Fibroblast of upper back skin (primary cell): ENCODE results near the gene AURKAIP1.

ENCODE experiments used
- DNase-seq: peaks from one replicate; pipeline ENCODE4 v3.0.0-alpha.2; 2013

The AURKAIP1 gene

GRCh38 chr1:1345860-1346500 is 29.0 kb downstream of the AURKAIP1 start:
- DNase-seq: no peak

DNA sequence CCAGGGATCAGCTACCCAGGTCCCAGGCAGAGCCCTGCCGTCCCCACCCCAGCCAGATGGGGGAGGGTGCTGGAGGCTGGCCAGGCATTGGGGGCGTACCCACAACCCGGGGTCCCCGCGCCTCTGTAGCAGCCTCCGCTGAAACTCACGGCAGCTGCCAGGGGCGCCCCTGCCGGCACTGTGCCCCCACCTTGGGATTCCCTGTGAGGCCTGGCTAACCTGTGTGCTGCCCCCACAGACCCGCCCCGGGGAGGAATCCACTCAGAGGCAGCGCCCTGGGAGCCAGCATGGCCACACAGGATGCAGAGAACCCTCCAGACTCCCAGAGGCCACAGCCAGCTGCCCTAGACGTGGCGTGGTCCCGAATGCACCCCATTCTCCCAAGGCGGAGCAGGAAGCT is 29.6 kb downstream of the AURKAIP1 start:
- no peak for DNase-seq

GRCh38 chr1:1344655-1345361 is 30.2 kb downstream of the AURKAIP1 start:
- peak; percentile 56 for DNase-seq

DNA sequence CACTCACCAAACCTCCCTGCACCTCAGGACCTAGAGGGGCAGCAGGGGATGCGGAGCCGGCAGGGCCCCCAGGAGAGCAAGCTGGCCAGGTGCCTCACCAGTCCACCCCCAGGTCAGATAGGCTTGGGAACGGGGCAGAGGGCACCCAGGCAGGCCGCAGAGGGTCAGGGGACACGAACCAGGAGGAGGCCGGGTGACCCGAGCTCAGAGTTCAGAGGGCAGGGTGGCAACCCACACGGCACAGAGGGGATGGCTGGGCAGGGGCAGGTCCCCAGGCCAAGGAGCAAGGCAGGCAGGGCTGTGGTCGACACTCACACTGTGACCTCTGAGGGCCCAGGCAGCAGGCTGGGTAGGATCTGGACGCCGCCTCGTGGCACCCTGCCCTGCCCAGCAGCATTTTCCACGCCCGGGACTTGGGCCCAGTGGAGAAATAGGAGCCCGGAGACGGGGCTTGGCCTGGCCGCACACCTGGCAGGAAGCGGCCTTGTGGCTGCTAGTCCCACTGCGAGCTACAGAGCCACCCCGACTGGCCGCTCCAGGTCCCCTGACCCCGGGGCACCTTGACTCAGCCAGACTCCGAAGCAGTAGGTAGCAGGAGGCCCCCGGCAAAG is 31.1 kb downstream of the AURKAIP1 start:
- no peak for DNase-seq

- DNase-seq: no peak
These were observed 32.4 kb downstream of the AURKAIP1 start for GRCh38 chr1:1342584-1343115.

- no peak for DNase-seq
These were observed 32.9 kb downstream of the AURKAIP1 start for GRCh38 chr1:1342061-1342562.

DNA sequence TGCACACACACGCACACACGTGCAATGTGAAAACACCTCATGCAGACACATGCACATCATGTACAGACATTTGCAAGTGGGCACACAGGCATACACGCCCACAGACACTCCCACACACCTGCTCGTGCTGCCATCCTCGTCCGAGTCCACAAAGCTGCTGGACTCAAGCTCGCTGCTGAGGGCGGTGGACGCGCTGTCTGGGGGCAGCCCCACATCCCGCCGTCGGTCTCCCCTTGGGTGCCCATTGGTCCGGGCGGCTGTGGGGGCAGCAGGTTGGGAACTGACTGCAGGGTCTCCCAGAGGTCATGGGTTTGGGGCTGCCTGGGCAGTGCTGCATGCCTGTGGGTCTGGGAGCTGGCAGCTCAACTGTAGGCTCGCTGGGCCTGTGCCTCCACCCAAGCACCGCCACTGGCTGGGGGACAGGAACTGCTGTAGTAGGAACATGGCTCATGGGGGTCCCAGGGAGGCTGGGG is 33.4 kb downstream of the AURKAIP1 start:
- DNase-seq: no peak

GRCh38 chr1:1340791-1341548 is 34.0 kb downstream of the AURKAIP1 start:
- DNase-seq: no peak

- DNase-seq: no peak
These were observed 34.8 kb downstream of the AURKAIP1 start for GRCh38 chr1:1340185-1340584.

GRCh38 chr1:1338278-1338677 is 36.7 kb downstream of the AURKAIP1 start:
- DNase-seq: no peak

GRCh38 chr1:1337793-1338147 is 37.2 kb downstream of the AURKAIP1 start:
- no peak for DNase-seq

GRCh38 chr1:1336931-1337792 is 37.8 kb downstream of the AURKAIP1 start:
- no peak for DNase-seq

DNA sequence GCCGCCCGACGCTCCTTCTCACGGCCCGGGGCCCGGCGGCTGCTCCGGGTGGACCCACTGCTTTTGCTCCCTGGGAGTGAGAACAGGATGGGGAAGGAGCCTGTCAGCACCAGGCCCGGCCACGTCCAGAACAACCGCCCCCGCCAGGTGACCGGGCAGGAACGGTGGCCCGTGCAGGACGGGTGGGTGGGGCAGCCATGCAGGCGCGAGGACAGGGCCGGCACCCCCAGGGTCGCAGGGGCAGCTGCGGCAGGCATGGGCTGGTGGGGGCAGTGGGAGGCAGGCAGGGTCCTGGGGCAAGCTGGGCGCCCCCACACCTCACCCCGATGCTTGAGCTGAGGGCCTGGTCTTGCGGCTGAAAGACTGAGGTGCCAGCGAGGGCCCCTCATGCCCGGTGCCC is 38.6 kb downstream of the AURKAIP1 start:
- no peak for DNase-seq

DNA sequence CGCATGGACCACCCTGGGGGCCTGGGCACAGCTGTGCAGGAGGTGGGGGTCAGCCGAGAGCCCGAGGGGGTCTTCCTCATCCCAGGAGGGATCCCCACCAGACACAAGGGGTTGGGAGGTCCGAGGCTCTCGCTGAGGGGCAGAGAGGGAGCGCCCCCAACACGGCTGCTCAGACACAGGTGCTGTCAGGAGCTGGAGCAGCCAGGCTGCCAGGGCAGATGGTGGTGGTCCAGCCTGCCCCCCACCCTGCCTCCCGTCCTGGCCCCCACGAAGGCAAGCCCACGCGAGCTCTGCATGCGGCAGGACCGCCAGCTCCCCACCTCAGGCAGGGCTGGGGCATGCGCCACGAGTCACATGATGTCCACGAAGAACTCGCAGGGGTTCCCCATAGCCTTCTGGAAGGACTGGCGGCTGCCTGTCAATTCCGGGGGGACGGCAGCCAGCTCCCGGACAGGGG is 39.2 kb downstream of the AURKAIP1 start:
- DNase-seq: no peak

DNA sequence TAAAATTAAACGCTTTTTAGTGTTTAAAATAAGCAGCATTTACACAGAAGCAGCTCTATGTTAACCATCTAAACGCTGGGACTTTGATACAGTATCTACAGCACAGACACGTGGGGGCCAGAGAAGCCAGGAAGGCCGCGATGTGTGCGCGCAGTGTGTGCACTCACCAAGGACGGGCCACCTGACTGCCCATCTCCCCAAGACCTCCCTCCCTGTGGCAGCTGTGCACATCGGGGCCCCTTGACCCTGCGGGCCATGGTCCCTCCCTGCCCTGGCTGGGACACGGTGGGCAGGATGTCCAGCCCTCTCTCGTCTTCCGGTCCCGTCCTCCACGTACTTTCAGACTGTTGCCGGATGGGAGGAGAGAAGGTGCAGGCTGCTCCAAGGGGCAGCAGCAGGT is 39.7 kb downstream of the AURKAIP1 start:
- DNase-seq: no peak

DNA sequence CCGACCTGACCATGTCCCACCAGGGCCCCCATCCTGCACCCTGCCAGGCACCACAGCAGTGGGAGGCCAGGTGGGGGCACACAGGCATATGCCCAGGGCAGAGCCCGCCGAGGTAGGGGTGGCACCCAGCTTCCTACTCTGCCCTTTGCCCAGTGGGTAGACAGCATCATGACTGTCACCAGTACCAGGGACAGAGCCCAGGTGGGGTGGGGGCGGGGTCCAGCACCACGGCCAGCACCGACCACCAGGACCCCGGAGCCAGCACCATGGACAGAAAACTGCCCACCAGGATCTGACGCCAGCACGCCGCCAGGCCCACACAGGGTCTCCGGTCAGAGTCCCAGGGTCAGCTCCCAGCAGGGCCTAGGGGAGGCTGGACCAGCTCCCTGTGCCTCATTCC is 40.2 kb downstream of the AURKAIP1 start:
- no peak for DNase-seq

- no peak for DNase-seq
These were observed 41.3 kb downstream of the AURKAIP1 start for GRCh38 chr1:1333551-1334241.

DNA sequence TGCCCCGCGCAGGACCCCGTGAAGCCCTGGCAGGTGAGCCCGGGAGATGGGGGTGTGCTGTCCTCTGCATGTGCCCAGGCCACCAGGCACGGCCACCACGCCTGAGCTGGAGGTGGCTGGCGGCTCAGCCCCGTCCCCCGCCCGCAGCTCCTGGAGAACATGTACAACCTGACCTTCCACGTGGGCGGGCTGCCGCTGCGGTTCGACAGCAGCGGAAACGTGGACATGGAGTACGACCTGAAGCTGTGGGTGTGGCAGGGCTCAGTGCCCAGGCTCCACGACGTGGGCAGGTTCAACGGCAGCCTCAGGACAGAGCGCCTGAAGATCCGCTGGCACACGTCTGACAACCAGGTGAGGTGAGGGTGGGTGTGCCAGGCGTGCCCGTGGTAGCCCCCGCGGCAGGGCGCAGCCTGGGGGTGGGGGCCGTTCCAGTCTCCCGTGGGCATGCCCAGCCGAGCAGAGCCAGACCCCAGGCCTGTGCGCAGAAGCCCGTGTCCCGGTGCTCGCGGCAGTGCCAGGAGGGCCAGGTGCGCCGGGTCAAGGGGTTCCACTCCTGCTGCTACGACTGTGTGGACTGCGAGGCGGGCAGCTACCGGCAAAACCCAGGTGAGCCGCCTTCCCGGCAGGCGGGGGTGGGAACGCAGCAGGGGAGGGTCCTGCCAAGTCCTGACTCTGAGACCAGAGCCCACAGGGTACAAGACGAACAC is 42.1 kb downstream of the AURKAIP1 start:
- no peak for DNase-seq

GRCh38 chr1:1332031-1332755 is 42.8 kb downstream of the AURKAIP1 start:
- no peak for DNase-seq
